ENCODE results near the gene DCLK1.

Gene DCLK1

GRCh38 chr13:35835989-35836388, 295.2 kb downstream of the DCLK1 start:
- H3K4me1 ChIP-seq (ENCODE audit: control insufficient read depth in 5 of 5, insufficient read depth in 5 of 5, low read length in 5 of 5), result no peaks in the 10 kb centered on the region
- H3K27ac ChIP-seq (ENCODE audit: low read depth, low read length), result no peak overlapping the region
- peaks cover 0 to 6% (median 0%) of the 10 kb centered on the region in 5 donors for H3K36me3 ChIP-seq (ENCODE audit: control insufficient read depth in 5 of 5, insufficient read depth in 5 of 5, low read length in 5 of 5)

GRCh38 chr13:35833608-35834275, 297.4 kb downstream of the DCLK1 start:
- Histone ChIP-seq H3K27me3 (ENCODE audit: control insufficient read depth in 5 of 5, insufficient read depth in 4 of 5, low read length in 5 of 5) (no peaks in the 10 kb centered on the region), H3K9ac (ENCODE audit: low read length in 5 of 5) (no peak overlapping the region), H3K36me3 (ENCODE audit: control insufficient read depth in 5 of 5, insufficient read depth in 5 of 5, low read length in 5 of 5) (peaks cover 0 to 6% (median 0%) of the 10 kb centered on the region in 5 donors), H3K4me1 (ENCODE audit: control insufficient read depth in 5 of 5, insufficient read depth in 5 of 5, low read length in 5 of 5) (no peaks in the 10 kb centered on the region), H3K27ac (ENCODE audit: low read depth, low read length) (no peak overlapping the region), H3K9me3 (ENCODE audit: control insufficient read depth in 5 of 5, low read length in 5 of 5) (no peaks in the 10 kb centered on the region), H3K4me3 (ENCODE audit: low read depth in 1 of 5, low read length in 5 of 5) (no peak overlapping the region)

More at GRCh38 chr13:35835989-35836388, 295.2 kb downstream of the DCLK1 start:
- Histone ChIP-seq H3K9ac (ENCODE audit: low read length in 5 of 5) (no peak overlapping the region), H3K4me3 (ENCODE audit: low read depth in 1 of 5, low read length in 5 of 5) (no peak overlapping the region), H3K9me3 (ENCODE audit: control insufficient read depth in 5 of 5, low read length in 5 of 5) (no peaks in the 10 kb centered on the region), H3K27me3 (ENCODE audit: control insufficient read depth in 5 of 5, insufficient read depth in 4 of 5, low read length in 5 of 5) (no peaks in the 10 kb centered on the region)

GRCh38 chr13:35833031-35833430, 298.2 kb downstream of the DCLK1 start:
- H3K4me3 ChIP-seq (ENCODE audit: low read depth in 1 of 5, low read length in 5 of 5), result no peak overlapping the region
- H3K9me3 ChIP-seq (ENCODE audit: control insufficient read depth in 5 of 5, low read length in 5 of 5), result no peaks in the 10 kb centered on the region
- no peak overlapping the region for H3K9ac ChIP-seq (ENCODE audit: low read length in 5 of 5)
- no peak overlapping the region for H3K27ac ChIP-seq (ENCODE audit: low read depth, low read length)
- H3K36me3 ChIP-seq (ENCODE audit: control insufficient read depth in 5 of 5, insufficient read depth in 5 of 5, low read length in 5 of 5), result peaks cover 0 to 6% (median 0%) of the 10 kb centered on the region in 5 donors
- no peaks in the 10 kb centered on the region for H3K4me1 ChIP-seq (ENCODE audit: control insufficient read depth in 5 of 5, insufficient read depth in 5 of 5, low read length in 5 of 5)
- H3K27me3 ChIP-seq (ENCODE audit: control insufficient read depth in 5 of 5, insufficient read depth in 4 of 5, low read length in 5 of 5), result no peaks in the 10 kb centered on the region

GRCh38 chr13:35832551-35832950, 298.6 kb downstream of the DCLK1 start:
- no peaks in the 10 kb centered on the region for H3K4me1 ChIP-seq (ENCODE audit: control insufficient read depth in 5 of 5, insufficient read depth in 5 of 5, low read length in 5 of 5)
- H3K27ac ChIP-seq (ENCODE audit: low read depth, low read length), result no peak overlapping the region
- no peaks in the 10 kb centered on the region for H3K9me3 ChIP-seq (ENCODE audit: control insufficient read depth in 5 of 5, low read length in 5 of 5)
- no peak overlapping the region for H3K4me3 ChIP-seq (ENCODE audit: low read depth in 1 of 5, low read length in 5 of 5)
- H3K9ac ChIP-seq (ENCODE audit: low read length in 5 of 5), result no peak overlapping the region
- peaks cover 0 to 6% (median under 1%) of the 10 kb centered on the region in 5 donors for H3K36me3 ChIP-seq (ENCODE audit: control insufficient read depth in 5 of 5, insufficient read depth in 5 of 5, low read length in 5 of 5)
- no peaks in the 10 kb centered on the region for H3K27me3 ChIP-seq (ENCODE audit: control insufficient read depth in 5 of 5, insufficient read depth in 4 of 5, low read length in 5 of 5)

GRCh38 chr13:35830850-35831450, 300.2 kb downstream of the DCLK1 start:
- H3K9ac ChIP-seq (ENCODE audit: low read length in 5 of 5), result no peak overlapping the region

DNA sequence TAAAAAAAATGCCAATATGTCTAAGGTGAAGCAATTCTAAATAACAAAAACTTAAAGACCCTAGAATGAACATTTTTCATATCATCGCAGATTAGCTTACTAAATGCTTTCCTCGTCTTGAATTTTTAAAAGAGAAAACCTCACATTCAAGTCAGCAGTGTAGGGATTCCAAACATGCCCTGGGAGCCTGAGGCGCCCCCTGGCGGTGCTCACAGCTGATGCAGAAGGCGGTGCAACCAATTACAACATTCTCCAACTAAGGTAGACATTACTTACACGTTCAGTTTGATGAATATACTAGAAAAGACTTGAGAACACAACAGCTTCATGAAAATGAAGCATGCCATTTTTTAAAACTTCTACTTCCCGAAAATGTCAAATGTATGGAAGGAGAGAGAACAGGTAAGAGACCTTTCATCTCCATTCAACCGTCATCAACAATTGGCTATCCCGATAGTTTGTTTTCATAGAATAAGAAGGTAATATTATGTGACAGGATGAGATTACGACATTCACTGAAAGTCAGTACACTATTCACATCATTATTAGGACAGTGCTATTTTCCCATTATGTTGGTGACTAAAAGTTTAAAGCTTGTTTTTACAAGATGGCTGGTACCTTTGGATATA, 304.4 kb downstream of the DCLK1 start:
- H3K27ac ChIP-seq (ENCODE audit: low read depth, low read length), result no peak overlapping the region
- H3K27me3 ChIP-seq (ENCODE audit: control insufficient read depth in 5 of 5, insufficient read depth in 4 of 5, low read length in 5 of 5), result no peaks in the 10 kb centered on the region
- no peaks in the 10 kb centered on the region for H3K4me1 ChIP-seq (ENCODE audit: control insufficient read depth in 5 of 5, insufficient read depth in 5 of 5, low read length in 5 of 5)
- no peak overlapping the region for H3K9ac ChIP-seq (ENCODE audit: low read length in 5 of 5)
- no peaks in the 10 kb centered on the region for H3K9me3 ChIP-seq (ENCODE audit: control insufficient read depth in 5 of 5, low read length in 5 of 5)
- no peak overlapping the region for H3K4me3 ChIP-seq (ENCODE audit: low read depth in 1 of 5, low read length in 5 of 5)
- H3K36me3 ChIP-seq (ENCODE audit: control insufficient read depth in 5 of 5, insufficient read depth in 5 of 5, low read length in 5 of 5), result peaks cover 0 to 12% (median 0%) of the 10 kb centered on the region in 5 donors

More at GRCh38 chr13:35830850-35831450, 300.2 kb downstream of the DCLK1 start:
- Histone ChIP-seq H3K4me1 (ENCODE audit: control insufficient read depth in 5 of 5, insufficient read depth in 5 of 5, low read length in 5 of 5) (no peaks in the 10 kb centered on the region), H3K27ac (ENCODE audit: low read depth, low read length) (no peak overlapping the region), H3K9me3 (ENCODE audit: control insufficient read depth in 5 of 5, low read length in 5 of 5) (no peaks in the 10 kb centered on the region), H3K4me3 (ENCODE audit: low read depth in 1 of 5, low read length in 5 of 5) (no peak overlapping the region), H3K36me3 (ENCODE audit: control insufficient read depth in 5 of 5, insufficient read depth in 5 of 5, low read length in 5 of 5) (peaks cover 0 to 8% (median 4%) of the 10 kb centered on the region in 5 donors), H3K27me3 (ENCODE audit: control insufficient read depth in 5 of 5, insufficient read depth in 4 of 5, low read length in 5 of 5) (no peaks in the 10 kb centered on the region)

- Histone ChIP-seq H3K27me3 (ENCODE audit: control insufficient read depth in 5 of 5, insufficient read depth in 4 of 5, low read length in 5 of 5) (no peaks in the 10 kb centered on the region), H3K4me1 (ENCODE audit: control insufficient read depth in 5 of 5, insufficient read depth in 5 of 5, low read length in 5 of 5) (no peaks in the 10 kb centered on the region), H3K27ac (ENCODE audit: low read depth, low read length) (no peak overlapping the region), H3K9ac (ENCODE audit: low read length in 5 of 5) (no peak overlapping the region), H3K36me3 (ENCODE audit: control insufficient read depth in 5 of 5, insufficient read depth in 5 of 5, low read length in 5 of 5) (peaks cover 0 to 16% (median 0%) of the 10 kb centered on the region in 5 donors), H3K4me3 (ENCODE audit: low read depth in 1 of 5, low read length in 5 of 5) (no peak overlapping the region), H3K9me3 (ENCODE audit: control insufficient read depth in 5 of 5, low read length in 5 of 5) (no peaks in the 10 kb centered on the region)
Measured at GRCh38 chr13:35824825-35825224, 306.4 kb downstream of the DCLK1 start.

DNA sequence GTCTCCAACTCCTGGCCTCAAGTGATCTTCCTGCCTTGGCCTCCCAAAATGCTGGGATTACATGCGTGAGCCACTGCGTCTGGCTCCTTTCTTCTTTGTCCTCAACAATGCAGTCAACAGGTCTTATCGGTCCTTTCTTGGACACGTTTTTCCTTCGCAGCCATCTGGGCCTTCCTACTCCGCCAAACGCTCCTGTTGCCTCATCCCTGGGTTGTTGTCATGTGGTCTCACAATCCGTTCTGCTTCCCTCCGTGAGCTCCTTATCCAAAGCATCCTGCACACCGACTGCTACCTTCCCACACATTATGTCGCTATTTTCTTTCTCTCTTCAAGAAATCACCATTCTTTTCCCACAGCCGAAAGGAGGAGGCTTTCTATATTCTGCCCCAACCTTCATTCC, 306.8 kb downstream of the DCLK1 start:
- Histone ChIP-seq H3K27ac (ENCODE audit: low read depth, low read length) (no peak overlapping the region), H3K9me3 (ENCODE audit: control insufficient read depth in 5 of 5, low read length in 5 of 5) (no peaks in the 10 kb centered on the region), H3K36me3 (ENCODE audit: control insufficient read depth in 5 of 5, insufficient read depth in 5 of 5, low read length in 5 of 5) (peaks cover 0 to 16% (median 0%) of the 10 kb centered on the region in 5 donors), H3K27me3 (ENCODE audit: control insufficient read depth in 5 of 5, insufficient read depth in 4 of 5, low read length in 5 of 5) (no peaks in the 10 kb centered on the region), H3K4me3 (ENCODE audit: low read depth in 1 of 5, low read length in 5 of 5) (no peak overlapping the region), H3K9ac (ENCODE audit: low read length in 5 of 5) (no peak overlapping the region), H3K4me1 (ENCODE audit: control insufficient read depth in 5 of 5, insufficient read depth in 5 of 5, low read length in 5 of 5) (no peaks in the 10 kb centered on the region)

DNA sequence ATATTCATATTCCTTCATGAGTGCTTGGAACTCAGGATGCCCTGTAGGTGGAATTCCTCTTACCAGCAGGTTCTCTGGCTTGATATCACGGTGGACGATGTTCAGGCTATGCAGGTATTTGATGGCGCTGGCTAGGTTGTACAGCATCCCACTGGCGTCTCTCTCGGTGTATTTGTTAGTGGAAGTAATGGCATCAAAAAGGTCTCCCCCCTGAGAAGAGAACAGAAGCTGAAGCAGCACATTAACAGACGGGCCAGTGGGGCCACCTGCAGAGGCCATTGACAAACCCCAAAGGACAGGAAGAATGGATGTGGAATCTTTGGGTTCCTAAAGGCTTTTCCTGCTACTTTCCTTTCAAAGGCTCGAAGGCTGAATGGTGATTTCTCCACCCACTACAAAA, 308.5 kb downstream of the DCLK1 start:
- Histone ChIP-seq H3K27me3 (ENCODE audit: control insufficient read depth in 5 of 5, insufficient read depth in 4 of 5, low read length in 5 of 5) (no peaks in the 10 kb centered on the region), H3K4me3 (ENCODE audit: low read depth in 1 of 5, low read length in 5 of 5) (no peak overlapping the region), H3K9me3 (ENCODE audit: control insufficient read depth in 5 of 5, low read length in 5 of 5) (no peaks in the 10 kb centered on the region), H3K36me3 (ENCODE audit: control insufficient read depth in 5 of 5, insufficient read depth in 5 of 5, low read length in 5 of 5) (peaks cover 0 to 16% (median 0%) of the 10 kb centered on the region in 5 donors), H3K27ac (ENCODE audit: low read depth, low read length) (no peak overlapping the region), H3K4me1 (ENCODE audit: control insufficient read depth in 5 of 5, insufficient read depth in 5 of 5, low read length in 5 of 5) (peaks cover 0 to 9% (median 7%) of the 10 kb centered on the region in 5 donors), H3K9ac (ENCODE audit: low read length in 5 of 5) (no peak overlapping the region)

DNA sequence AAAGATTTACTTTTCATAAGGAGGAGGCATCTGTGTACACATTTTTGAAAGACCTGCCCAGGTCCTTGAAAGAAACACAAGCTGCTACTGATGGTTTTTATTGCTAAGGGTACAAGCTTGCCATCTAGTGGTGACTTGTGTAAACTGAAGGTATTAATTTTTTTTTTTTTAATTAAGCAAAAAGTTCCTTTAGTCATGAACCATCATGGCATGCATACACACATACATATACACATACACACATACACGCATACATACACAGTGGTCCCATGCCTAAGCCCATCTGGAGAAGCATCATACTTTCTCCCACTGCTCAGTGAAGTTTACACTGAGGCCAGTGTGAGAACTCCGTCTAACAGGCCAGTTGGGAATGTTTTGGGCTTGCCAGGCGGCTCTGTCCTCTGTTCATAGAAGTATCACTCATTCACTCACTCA, 312.5 kb downstream of the DCLK1 start:
- Histone ChIP-seq H3K4me3 (ENCODE audit: low read depth in 1 of 5, low read length in 5 of 5) (no peak overlapping the region), H3K9me3 (ENCODE audit: control insufficient read depth in 5 of 5, low read length in 5 of 5) (no peaks in the 10 kb centered on the region), H3K4me1 (ENCODE audit: control insufficient read depth in 5 of 5, insufficient read depth in 5 of 5, low read length in 5 of 5) (peaks cover 0 to 12% (median 10%) of the 10 kb centered on the region in 5 donors), H3K36me3 (ENCODE audit: control insufficient read depth in 5 of 5, insufficient read depth in 5 of 5, low read length in 5 of 5) (peaks cover 0 to 4% (median 0%) of the 10 kb centered on the region in 5 donors), H3K9ac (ENCODE audit: low read length in 5 of 5) (no peak overlapping the region), H3K27me3 (ENCODE audit: control insufficient read depth in 5 of 5, insufficient read depth in 4 of 5, low read length in 5 of 5) (no peaks in the 10 kb centered on the region), H3K27ac (ENCODE audit: low read depth, low read length) (peak overlapping the region; percentile 25)
